Lower leg skin (tissue), 3 donors: ENCODE data around the gene KCNJ6.

Experiments
- POLR2A ChIP-seq, 2 donors: fragments of 450-650 bp; IDR thresholded peaks; one replicate each; pipeline ENCODE4 v1.6.1; 2016 to 2017; ENCODE audit warnings: antibody characterized with exemption in 2 of 2, mild to moderate bottlenecking in 1 of 2, moderate library complexity in 1 of 2
- TF ChIP-seq, protein P1 (sequence below), 3 donors: fragments of 450-650 bp; IDR thresholded peaks; one replicate each; pipeline ENCODE4 v1.5.1; 2016; ENCODE audit warnings: antibody characterized with exemption in 3 of 3, mild to moderate bottlenecking in 3 of 3, moderate library complexity in 2 of 3

DNA sequence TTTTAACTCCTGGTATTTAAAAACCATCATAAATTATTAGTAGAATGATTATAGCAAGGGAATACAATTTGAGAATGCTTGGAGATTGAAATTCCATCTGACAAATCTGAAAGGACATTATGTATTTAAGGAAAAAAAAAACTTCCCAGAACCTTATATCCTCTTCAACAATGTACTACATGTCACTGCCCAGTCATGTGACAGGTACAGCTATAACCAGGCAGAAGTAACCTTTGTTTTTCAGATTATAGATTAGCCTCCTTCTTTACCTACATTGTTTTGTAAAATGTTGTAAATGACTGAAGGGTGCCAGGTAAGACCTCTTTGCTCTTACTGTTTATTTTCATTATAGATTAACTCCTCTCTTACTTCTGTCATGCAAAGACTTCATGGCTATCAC, 96.9 kb downstream of the KCNJ6 start:
- TF ChIP-seq, protein P1, sequence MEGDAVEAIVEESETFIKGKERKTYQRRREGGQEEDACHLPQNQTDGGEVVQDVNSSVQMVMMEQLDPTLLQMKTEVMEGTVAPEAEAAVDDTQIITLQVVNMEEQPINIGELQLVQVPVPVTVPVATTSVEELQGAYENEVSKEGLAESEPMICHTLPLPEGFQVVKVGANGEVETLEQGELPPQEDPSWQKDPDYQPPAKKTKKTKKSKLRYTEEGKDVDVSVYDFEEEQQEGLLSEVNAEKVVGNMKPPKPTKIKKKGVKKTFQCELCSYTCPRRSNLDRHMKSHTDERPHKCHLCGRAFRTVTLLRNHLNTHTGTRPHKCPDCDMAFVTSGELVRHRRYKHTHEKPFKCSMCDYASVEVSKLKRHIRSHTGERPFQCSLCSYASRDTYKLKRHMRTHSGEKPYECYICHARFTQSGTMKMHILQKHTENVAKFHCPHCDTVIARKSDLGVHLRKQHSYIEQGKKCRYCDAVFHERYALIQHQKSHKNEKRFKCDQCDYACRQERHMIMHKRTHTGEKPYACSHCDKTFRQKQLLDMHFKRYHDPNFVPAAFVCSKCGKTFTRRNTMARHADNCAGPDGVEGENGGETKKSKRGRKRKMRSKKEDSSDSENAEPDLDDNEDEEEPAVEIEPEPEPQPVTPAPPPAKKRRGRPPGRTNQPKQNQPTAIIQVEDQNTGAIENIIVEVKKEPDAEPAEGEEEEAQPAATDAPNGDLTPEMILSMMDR (IDR thresholded peaks at IDR 0.05) = no peak
- TF ChIP-seq POLR2A (IDR thresholded peaks at IDR 0.05) = no peak
